M059J (cell line): ENCODE results near the gene TENT4B. TPM values are rescaled to one million over a fixed set of nuclear protein-coding genes. Genes with fewer than 3 reads are reported as not detected.
A peak's percentile ranks its signal among the peaks of the same experiment; 100 is the strongest.
"Not testable (repeated sequence)": the region's sequence is repeated elsewhere in the genome, so short reads cannot be mapped to it uniquely, and the experiment has no call there.

Experiments used
- DNase-seq: peaks from one replicate; pipeline ENCODE4 v3.0.0-alpha.2; 2012; ENCODE audit warnings: low read depth
- total RNA-seq: library from RNA; depleted of rRNA; stranded (reverse); fragments of >200 nt; shearing (Covaris generic); gene quantifications from 2 replicates; pipeline ENCODE4 v1.2.3, GENCODE V29; 2014

Gene TENT4B
- total RNA-seq, 1 experiment from 2014 or later: 10.6 TPM

- DNase-seq: peak; percentile 71
These were observed 81.9 kb downstream of the TENT4B start for GRCh38 chr16:50234771-50235556.

GRCh38 chr16:50235581-50235980 is 82.5 kb downstream of the TENT4B start:
- peak; percentile 29 for DNase-seq

GRCh38 chr16:50238314-50238713 is 85.2 kb downstream of the TENT4B start:
- no peak for DNase-seq

GRCh38 chr16:50238868-50239301 is 85.8 kb downstream of the TENT4B start:
- no peak for DNase-seq

GRCh38 chr16:50243024-50243423 is 89.9 kb downstream of the TENT4B start:
- not testable (repeated sequence) for DNase-seq

GRCh38 chr16:50244140-50244503 is 91.0 kb downstream of the TENT4B start:
- peak; percentile 41 for DNase-seq

GRCh38 chr16:50244504-50245416 is 91.7 kb downstream of the TENT4B start:
- DNase-seq: no peak

GRCh38 chr16:50245417-50246298 is 92.6 kb downstream of the TENT4B start:
- peak; percentile 70 for DNase-seq

- no peak for DNase-seq
These were observed 93.4 kb downstream of the TENT4B start for GRCh38 chr16:50246299-50247122.

- no peak for DNase-seq
These were observed 94.2 kb downstream of the TENT4B start for GRCh38 chr16:50247123-50247905.

GRCh38 chr16:50247906-50248608 is 95.0 kb downstream of the TENT4B start:
- DNase-seq: no peak

- no peak for DNase-seq
These were observed 95.7 kb downstream of the TENT4B start for GRCh38 chr16:50248845-50249244.

GRCh38 chr16:50251375-50252081 is 98.4 kb downstream of the TENT4B start:
- peak; percentile 96 for DNase-seq

- no peak for DNase-seq
These were observed 99.0 kb downstream of the TENT4B start for GRCh38 chr16:50252082-50252611.

- no peak for DNase-seq
These were observed 99.9 kb downstream of the TENT4B start for GRCh38 chr16:50252874-50253513.

- DNase-seq: no peak
These were observed 100.4 kb downstream of the TENT4B start for GRCh38 chr16:50253514-50253910.

GRCh38 chr16:50254072-50254471 is 101.0 kb downstream of the TENT4B start:
- DNase-seq: no peak

- no peak for DNase-seq
These were observed 102.4 kb downstream of the TENT4B start for GRCh38 chr16:50255538-50255937.
